GM15510 (cell line): ENCODE data around the gene PNPLA8.

Source experiments
- POLR2A ChIP-seq: IDR thresholded peaks from 3 replicates; pipeline ENCODE4 v1.6.1; 2011; ENCODE audit warnings: borderline replicate concordance; ENCODE audit not compliant: insufficient read length; ENCODE audit errors: extremely low read depth

PNPLA8 gene, protein sequence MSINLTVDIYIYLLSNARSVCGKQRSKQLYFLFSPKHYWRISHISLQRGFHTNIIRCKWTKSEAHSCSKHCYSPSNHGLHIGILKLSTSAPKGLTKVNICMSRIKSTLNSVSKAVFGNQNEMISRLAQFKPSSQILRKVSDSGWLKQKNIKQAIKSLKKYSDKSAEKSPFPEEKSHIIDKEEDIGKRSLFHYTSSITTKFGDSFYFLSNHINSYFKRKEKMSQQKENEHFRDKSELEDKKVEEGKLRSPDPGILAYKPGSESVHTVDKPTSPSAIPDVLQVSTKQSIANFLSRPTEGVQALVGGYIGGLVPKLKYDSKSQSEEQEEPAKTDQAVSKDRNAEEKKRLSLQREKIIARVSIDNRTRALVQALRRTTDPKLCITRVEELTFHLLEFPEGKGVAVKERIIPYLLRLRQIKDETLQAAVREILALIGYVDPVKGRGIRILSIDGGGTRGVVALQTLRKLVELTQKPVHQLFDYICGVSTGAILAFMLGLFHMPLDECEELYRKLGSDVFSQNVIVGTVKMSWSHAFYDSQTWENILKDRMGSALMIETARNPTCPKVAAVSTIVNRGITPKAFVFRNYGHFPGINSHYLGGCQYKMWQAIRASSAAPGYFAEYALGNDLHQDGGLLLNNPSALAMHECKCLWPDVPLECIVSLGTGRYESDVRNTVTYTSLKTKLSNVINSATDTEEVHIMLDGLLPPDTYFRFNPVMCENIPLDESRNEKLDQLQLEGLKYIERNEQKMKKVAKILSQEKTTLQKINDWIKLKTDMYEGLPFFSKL

DNA sequence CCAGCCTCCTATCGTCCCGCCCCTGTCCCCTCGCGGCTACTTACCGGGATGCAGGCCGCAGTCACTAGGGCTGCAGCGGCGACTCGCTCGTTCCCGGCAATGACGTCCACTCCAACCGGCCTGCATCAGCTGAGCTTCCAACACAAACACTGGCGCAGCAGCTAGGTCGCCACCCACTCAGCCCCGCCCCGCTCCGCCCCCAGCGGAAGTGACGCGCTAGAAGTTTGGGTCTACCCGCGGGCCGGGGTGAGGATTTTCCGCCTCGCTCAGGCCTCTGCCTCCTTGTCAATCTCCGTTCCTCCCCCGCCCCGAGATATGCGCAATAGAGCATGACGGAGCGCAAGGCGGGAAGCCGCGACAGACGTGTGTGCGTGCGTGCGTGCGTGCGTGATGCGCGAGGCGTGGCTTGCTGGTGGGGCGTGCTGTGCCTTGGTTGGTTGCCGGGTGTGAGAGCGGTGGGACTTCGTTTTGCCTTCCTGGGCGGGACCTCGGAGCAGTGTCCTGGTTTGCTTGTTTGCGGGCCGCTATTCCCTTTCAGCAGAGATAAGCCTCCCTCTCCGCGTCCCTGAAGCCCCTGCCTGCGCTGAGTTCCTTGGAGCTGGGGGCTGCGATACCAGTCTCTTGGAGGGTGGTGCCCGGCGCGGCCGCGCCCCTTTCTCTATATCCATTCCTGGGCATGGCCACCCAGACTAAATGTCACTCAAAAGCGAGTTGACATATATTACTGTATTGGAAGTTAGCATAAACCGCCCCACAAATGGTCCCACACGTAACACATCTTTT is at the start of gene PNPLA8:
Gene PNPLA8, minus strand, starts transcription at position 151 of the 783 bp plus-strand sequence. CDS start 10,644 bp downstream, outside the sequence.
- TF ChIP-seq POLR2A: peak; percentile 77

DNA sequence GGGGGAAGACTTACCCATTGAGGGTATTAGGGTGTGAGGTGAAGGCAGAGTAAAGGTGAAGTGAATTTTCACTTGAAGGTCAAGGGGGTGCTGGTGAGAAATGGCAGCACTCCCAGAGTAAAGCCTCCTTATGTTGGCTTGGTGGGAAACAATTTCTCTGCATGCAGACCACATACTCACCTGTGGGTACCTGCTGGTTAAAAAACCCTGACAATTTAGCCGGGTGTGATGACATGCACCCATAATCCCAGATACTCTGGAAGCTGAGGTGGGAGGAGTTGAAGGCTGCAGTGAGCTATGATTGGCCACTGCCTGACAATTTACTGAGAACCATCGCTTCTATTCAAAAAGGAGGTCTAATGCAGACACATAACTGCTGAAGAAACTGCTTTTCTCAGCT is 49.2 kb upstream of the PNPLA8 start:
- no peak for TF ChIP-seq POLR2A

DNA sequence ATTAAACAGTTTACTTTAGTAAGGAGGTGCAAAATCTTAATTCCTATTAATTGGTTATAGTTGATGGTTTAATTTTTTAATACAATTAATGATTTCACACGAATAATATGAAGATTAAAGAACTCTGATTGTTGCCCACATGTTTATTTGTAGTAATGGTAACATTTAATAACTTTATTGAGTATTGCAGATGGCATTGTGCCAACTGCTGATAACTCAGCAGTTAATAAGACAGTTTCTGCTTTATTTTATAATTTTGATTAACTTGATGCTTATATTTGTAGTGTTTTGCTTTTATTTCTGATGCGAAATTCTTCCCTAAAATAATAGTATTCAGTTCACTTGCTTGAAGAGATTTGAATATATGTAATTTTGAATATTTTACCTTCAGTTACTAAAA is 46.5 kb upstream of the PNPLA8 start:
- TF ChIP-seq POLR2A: no peak

DNA sequence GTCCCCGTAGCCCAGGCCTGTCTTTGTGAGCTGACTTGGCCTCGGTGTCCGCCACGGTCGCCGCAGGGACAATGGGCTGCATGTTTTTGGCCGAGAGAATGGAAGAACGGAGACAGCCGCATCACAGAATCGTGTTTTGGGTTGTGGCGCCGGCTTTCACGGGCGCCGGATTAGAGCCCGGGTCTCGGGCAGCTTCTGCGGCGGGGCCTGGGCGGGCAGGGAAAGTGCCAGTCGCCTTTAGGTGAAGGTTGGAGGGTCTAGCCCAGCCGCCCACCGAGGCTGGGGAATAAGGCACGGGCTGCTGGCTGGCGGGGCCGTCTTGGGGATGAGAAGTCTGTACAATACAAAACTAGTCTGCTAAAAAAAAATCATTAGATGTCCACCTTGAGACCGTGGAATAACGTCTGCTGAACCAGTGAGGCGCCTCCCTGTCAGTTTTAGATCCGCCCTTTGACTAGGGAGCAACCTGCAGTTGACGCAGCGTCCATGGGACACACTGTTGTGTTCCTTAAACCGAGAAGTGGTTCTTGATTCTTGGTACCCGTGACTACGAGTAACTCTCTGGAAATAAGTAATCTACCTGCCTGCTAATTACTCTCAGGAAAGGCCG is 44.3 kb upstream of the PNPLA8 start:
- TF ChIP-seq POLR2A: no peak

DNA sequence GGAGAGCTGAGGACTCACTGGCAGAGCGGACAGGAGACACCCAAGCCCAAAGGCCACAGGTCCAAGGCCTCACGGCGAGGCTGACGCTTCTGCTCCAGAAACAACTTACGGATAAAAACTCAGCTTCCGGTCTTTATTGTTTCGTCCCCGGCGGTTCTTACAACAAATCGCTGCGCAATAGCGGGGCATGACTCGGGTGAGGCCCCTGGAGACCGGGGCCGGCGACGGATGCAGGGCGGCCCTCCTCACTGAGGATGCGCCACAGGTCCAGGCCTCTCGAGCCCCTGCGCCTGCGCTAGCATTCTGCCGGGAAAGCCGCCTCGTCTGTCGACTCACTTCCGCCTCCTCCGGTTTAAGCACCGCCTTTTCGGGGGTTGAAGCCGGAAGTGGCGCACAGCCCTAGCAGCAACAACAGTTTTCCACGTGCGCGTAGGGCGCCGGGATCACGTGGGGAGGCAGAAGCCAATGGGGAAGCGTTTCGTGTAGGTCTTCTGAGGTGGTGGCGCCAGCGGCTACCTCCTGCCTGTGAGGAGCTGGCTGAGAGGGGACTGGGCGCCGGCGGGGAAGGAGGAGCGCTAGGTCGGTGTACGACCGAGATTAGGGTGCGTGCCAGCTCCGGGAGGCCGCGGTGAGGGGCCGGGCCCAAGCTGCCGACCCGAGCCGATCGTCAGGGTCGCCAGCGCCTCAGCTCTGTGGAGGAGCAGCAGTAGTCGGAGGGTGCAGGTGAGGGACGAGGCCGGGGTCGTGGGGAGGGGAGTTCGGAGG is 43.6 kb upstream of the PNPLA8 start, which contains the start of the genes DNAJB9 and THAP5:
Gene DNAJB9, plus strand, starts transcription at position 494 of the 765 bp plus-strand sequence. CDS start 1,853 bp downstream, outside the sequence.
Gene THAP5, minus strand, starts transcription at position 326 of the 765 bp plus-strand sequence. Its CDS starts 137 bp downstream, at position 189.
- peak; percentile 91 for TF ChIP-seq POLR2A

DNA sequence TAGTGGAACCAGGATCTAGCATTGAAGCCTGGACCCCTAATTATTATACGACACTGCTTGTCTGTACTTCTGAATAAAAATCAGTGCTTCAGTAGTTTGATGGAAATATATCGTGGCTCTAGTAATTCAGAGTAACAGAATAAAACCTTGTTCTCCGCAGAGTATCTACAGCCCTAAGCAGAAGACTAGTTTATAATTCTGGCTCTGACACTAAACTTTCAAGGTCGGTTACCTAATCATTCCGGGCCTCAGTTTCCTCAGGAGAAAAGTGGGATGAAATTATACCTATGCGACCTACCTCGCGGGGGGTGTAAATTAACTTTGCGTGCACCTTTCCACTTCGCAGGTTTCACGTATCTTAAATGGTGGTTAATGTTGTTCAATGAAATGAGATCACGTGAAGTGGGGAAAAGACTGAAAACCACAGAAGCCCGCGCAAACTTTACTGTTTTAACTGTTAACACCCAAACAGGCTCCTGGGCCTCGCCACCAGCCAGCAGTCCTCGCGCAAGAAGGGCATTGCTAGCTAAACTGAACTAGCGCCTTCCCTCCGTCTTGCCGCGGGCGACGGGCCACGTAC is 43.0 kb upstream of the PNPLA8 start:
- no peak for TF ChIP-seq POLR2A

DNA sequence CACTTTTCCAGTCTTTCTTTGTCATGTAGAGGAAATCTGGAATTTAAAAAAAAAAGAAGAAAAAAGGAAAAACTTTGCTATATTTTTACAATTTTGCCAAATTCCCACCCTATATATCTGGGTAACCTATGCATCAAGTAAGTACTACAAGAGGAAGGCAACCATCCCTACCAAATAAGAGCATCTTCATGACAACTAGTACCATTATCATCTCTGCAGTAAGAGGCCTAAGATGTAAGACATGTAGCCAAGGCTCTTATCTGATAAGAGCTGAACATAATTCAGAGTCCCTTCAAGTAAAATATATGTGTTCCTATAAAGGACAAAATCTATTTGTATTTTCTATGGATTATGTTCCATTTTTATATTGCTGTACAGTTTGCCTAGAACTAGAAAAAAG is 40.1 kb upstream of the PNPLA8 start:
- TF ChIP-seq POLR2A: no peak

DNA sequence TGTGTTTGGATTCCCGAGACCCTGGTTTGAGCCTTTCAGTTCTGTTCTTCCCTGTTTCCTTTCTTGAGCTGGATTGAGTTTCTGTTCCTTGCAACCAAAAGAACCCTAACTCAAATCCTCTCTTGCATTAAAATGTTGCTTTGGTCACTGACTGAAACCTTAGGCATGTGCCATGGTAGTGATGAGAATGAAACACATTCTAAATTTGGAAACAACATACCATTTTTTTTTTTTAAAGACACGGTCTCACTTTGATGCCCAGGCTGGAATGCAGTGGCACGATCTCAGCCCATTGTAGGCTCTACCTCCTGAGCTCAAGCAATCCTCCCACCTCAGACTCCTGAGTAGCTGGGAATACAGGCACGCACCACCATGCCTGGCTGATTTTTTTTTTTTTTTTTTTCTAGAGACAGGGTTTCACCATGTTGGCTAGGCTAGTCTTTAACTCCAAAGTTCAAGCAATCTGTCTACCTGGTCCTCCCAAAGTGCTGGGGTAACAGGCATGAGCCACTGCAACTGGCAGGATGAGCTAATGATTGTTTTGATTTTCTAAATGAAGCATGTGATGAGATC is 35.2 kb upstream of the PNPLA8 start:
- TF ChIP-seq POLR2A: no peak

DNA sequence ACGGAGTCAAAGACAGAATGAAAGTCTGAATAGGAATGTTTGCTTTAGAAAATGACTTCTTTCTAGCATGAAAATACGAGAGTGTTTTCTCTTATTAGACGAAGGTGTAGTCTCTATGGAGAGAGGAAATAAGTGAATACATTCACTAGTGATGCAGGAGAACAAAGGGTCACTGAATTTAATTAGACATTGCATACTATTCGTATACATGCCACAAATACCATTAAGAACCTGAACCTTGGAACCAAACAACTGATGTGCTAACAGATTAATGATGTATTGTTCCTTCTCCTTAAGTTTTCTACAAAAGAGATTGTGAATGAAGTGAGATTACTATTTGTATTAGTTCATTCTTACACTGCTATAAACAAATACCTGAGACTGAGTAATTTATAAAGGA is 33.3 kb upstream of the PNPLA8 start:
- no peak for TF ChIP-seq POLR2A

DNA sequence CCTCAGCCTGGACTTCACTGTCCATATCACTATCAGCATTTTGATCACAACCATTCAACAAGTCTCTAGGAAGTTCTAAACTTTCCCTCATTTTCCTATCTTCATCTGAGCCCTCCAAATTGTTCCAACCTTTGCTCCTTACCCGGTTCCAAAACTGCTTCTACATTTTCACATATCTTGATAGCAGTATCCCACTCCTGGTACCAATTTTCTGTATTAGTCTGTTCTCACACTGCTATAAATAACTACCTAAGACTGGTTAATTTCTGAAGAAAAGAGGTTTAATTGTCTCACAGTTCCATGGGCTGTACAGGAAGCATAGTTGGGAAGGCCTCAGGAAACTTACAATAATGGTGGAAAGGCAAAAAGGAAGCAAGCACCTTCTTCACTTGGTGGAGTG is 31.7 kb upstream of the PNPLA8 start:
- no peak for TF ChIP-seq POLR2A

DNA sequence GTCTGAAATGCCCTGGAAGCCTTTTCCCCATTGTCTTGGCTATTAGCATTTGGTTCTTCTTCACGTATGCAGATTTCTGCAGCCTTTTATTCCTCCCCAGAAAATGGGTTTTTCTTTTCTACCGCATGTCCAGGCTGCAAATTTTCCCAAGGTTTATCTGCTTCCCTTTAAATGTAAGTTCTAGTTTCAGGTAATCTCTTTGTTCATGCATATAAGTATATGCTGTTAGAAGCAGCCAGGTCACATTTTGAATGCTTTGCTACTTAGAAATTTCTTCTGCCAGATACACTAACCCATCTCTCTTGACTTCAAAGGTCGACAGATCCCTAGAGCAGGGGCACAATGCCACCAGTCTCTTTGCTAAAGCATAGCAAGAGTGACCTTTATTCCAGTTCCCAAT is 31.3 kb upstream of the PNPLA8 start:
- TF ChIP-seq POLR2A: no peak

DNA sequence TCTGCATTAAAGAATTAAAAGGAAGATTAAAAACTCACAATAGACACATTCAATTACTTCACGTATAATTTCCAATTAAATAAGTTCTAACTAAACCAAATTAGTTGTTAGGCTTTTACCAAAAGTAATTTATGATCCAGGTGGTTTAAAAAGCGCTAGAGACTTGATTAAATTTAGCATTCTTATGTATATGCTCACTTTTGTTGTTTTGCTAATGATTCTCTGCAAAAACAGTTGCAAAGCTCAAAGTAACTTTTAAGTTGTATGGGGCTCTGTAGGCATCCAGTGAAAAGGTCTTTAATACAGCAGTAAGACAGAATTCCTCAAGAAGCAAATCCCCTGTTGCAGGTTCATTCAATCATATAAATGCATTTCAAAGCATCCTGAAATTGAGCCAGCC is 15.5 kb upstream of the PNPLA8 start:
- TF ChIP-seq POLR2A: no peak

DNA sequence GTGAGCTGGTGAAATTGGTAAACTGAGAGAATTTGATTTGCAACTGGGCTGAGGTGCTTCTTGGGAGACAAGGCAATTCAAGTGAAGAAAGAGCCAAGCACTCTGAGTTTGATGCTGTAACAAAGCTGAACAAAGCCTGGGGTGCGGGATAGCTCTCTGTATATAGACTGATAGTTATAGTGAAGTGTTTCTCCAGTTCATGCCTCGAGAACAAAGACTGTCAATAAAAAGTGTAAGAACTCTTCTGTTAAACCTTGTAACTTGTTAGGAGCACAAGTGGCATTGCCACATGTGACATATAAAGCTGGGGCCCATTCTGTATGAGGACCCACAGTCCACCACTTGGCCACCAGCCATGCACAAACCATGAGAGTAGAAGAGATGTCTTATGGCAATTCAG is 11.3 kb upstream of the PNPLA8 start:
- TF ChIP-seq POLR2A: no peak

DNA sequence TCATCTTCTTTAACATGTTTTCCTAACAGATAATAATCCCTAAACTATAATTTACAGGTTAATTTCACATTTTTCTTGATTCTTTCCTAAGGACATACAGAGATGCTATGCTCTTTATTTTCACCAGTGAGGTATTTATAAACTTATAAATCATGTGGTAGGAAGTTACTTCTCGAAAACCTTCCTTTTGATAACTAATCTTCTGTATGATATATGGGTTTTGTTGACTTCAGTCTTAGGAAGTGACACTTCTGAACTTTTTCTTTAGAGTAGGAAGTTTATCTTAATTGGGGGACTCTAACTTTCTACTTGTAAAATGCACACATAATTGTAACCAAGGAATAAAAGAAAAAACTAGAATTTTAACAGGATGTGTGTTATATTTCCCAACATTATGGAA is 9.8 kb upstream of the PNPLA8 start:
- no peak for TF ChIP-seq POLR2A

DNA sequence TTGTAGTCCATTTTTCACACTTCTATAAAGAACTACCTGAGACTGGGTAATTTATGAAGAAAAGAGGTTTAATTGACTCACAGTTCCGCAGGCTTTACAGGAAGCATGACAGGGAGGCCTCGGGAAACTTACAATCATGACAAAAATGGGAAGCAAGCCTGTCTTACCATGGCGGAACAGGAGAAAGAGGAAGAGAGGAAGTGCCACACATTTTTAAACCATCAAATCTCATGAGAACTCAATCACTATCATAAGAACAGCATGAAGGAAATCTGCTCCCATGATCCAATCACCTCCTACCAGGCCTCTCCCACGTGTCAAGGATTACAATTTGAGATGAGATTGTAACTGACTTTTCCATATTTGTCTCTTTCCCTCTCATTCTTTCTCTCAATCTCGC is 9.3 kb upstream of the PNPLA8 start:
- TF ChIP-seq POLR2A: no peak
